ENCODE results near the gene ASCC3.

DNA sequence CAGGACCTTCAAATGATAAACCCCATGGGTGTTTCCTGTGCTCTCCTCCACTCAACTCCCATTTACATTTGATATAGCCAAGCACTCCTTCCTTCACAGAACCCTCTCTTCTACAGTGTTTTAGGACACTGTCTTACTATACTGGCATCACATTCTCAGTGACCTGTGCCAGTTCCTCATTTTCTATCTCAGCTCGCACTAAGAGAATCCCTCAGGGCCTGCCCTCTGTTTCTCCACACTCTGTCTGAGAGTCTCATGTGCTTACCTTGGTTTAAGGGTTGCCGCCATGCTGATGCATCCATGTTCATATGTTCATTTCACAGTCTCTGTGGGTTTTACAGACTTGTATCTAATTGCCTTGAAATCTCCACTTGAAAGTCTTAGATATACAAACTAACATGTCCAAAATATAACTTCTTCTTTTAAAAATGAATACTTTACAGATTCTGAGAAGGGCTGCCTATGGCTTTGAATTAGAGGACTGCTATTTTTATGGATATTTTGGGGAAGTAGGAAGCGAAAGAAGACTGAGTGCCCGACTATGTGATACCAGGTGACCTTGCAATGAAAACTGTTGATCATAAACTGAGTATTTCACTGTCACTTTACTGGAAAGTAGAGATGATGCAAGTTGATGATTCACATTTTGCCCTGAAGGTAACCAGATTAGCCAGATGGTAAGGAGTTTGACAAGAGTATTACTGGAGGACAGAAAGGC, 263.3 kb downstream of the ASCC3 start:
- TF ChIP-seq GATA3 (IDR thresholded peaks at IDR 0.05; ENCODE audit: low read depth, low read length) (no peak), GATA2 (IDR thresholded peaks at IDR 0.05; ENCODE audit: low read depth, low read length) (no peak)

Data from SH-SY5Y (cell line).